PFSK-1 (cell line): ENCODE results near the gene LAMC1.

Experiments
- POLR2AphosphoS5 ChIP-seq: IDR thresholded peaks from 2 replicates; pipeline ENCODE4 v1.6.1; 2012; ENCODE audit warnings: low read depth, mild to moderate bottlenecking, control low read depth, low read length, moderate library complexity
- REST ChIP-seq, 2 experiments: IDR thresholded peaks; 2 replicates each; pipeline versions ENCODE4 v1.6.1 to v1.8.0; 2011 to 2012; ENCODE audit warnings: low read depth in 2 of 2, low read length in 2 of 2, control low read depth in 1 of 2, inconsistent platforms in 1 of 2, mild to moderate bottlenecking in 1 of 2, moderate library complexity in 1 of 2; ENCODE audit not compliant: insufficient read depth in 1 of 2
- SIN3A ChIP-seq: IDR thresholded peaks from 2 replicates; pipeline ENCODE4 v1.6.1; 2012; ENCODE audit warnings: mild to moderate bottlenecking, low read length, moderate library complexity, borderline replicate concordance; ENCODE audit not compliant: insufficient read depth
- TAF1 ChIP-seq: IDR thresholded peaks from 2 replicates; pipeline ENCODE4 v1.6.1; 2012; ENCODE audit warnings: low read length, control low read depth, borderline replicate concordance; ENCODE audit not compliant: insufficient read depth

- TF ChIP-seq POLR2AphosphoS5 (no peak), REST (IDR thresholded peaks at IDR 0.05; ENCODE audit: insufficient read depth in 1 of 2, low read depth in 2 of 2, low read length in 2 of 2) (no peak), SIN3A (no peak), TAF1 (no peak)
Measured at GRCh38 chr1:183103577-183103976, 80.4 kb downstream of the LAMC1 start.
